ENCODE measurements around the gene FRY. TPM values are rescaled to one million over a fixed set of nuclear protein-coding genes. Genes with fewer than 3 reads are reported as not detected.

The FRY gene
- total RNA-seq, 2 donors from 2014 or later, result 122 to 165 TPM

DNA sequence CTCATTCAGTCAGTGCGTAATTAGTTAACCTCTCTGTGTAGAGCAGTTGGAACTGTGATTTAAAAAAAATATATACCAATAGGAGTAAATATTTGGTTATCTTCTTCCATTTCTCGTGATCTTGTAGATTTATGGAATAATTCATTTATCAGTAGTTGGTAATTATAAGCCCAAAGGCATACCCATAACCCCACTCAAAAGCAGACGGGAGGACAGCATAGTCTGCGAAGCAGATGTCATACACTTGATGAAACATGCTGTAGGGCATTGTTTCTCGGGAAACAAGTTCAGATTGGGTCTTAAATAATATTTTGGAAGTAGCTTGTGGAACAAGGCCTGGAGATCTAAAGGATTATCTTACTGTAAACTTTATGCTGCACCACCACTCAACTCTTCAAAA, 119.7 kb downstream of the FRY start:
- Histone ChIP-seq H3K27me3 (replicated peaks; ENCODE audit: insufficient read depth) (no peaks in the 10 kb centered on the region), H3K4me1 (ENCODE audit: control insufficient read depth in 1 of 2, low read depth in 2 of 2) (peaks cover 9 to 57% of the 10 kb centered on the region in 2 donors), H3K9me3 (no peaks in the 10 kb centered on the region), H3K36me3 (no peaks in the 10 kb centered on the region), H3K4me3 (no peak overlapping the region), H3K27ac (peak overlapping the region; percentile 32 to 91)
- ATAC-seq (ENCODE audit: insufficient number of reproducible peaks, low FRiP score, low read depth), result no peak
- DNase-seq (ENCODE audit: low spot score), result no peak
- TF ChIP-seq, protein P1, sequence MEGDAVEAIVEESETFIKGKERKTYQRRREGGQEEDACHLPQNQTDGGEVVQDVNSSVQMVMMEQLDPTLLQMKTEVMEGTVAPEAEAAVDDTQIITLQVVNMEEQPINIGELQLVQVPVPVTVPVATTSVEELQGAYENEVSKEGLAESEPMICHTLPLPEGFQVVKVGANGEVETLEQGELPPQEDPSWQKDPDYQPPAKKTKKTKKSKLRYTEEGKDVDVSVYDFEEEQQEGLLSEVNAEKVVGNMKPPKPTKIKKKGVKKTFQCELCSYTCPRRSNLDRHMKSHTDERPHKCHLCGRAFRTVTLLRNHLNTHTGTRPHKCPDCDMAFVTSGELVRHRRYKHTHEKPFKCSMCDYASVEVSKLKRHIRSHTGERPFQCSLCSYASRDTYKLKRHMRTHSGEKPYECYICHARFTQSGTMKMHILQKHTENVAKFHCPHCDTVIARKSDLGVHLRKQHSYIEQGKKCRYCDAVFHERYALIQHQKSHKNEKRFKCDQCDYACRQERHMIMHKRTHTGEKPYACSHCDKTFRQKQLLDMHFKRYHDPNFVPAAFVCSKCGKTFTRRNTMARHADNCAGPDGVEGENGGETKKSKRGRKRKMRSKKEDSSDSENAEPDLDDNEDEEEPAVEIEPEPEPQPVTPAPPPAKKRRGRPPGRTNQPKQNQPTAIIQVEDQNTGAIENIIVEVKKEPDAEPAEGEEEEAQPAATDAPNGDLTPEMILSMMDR (IDR thresholded peaks at IDR 0.05), result no peak

DNA sequence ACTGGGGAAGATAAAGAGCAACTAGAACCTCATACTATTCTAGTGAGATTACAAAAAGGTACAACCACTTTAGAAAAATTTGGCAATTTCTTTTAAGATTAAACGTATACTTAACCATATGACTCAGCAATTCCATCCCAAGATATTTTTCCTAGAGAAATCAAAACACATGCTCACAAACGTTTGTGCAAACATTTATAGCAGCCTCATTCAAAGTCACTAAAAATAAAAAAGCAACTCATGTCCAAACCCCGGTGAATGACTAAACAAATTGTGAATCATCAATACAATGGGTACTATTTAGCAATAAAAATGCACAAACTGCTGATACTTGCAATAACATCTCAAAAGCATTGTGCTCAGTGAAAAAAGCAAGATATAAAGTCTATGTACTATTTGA, 121.5 kb downstream of the FRY start:
- DNase-seq (ENCODE audit: low spot score), result no peak
- no peaks in the 10 kb centered on the region for H3K27me3 ChIP-seq (replicated peaks; ENCODE audit: insufficient read depth)
- ATAC-seq (ENCODE audit: insufficient number of reproducible peaks, low FRiP score, low read depth), result no peak
- peaks cover 4 to 42% of the 10 kb centered on the region in 2 donors for H3K4me1 ChIP-seq (ENCODE audit: control insufficient read depth in 1 of 2, low read depth in 2 of 2)
- H3K4me3 ChIP-seq, result no peak overlapping the region
- TF ChIP-seq, protein P1 (IDR thresholded peaks at IDR 0.05), result no peak
- peak overlapping the region in 1 of 2 donors; percentile 91 for H3K27ac ChIP-seq
- H3K36me3 ChIP-seq, result no peaks in the 10 kb centered on the region
- no peaks in the 10 kb centered on the region for H3K9me3 ChIP-seq

DNA sequence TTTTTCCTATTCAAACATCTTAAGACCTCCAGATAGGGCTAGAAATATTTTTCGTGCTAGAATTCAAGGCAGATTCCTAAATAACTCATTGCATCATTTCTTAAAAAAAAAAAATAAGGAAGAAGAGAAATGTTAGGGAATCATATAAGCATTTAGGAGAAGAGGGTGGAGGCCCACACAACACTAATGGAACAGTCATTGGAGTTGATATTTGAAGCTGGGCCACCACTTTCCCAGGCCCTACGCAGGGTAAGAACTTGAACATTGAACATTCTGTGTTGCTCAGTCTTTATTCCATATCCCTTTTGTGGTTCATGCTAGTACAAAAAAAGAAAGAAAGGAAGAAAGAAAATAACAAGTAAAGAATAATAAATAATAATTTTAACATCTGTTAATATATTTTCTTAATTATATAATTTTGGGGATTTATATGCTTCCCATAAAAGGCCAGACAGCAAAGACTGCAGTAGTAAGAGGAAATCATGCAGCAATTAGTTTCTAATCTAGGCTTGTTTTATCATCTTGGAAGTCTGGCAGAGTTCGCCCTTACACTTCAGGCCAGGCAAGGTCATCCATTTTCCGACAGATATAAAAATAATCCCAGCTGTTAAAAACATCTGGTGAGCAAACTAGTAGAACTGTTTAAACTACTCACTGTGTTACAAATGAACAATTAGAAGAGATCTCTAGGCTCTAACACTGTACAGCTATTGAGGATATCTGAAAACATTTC, 127.7 kb downstream of the FRY start:
- ATAC-seq (ENCODE audit: insufficient number of reproducible peaks, low FRiP score, low read depth), result no peak
- Histone ChIP-seq H3K27me3 (replicated peaks; ENCODE audit: insufficient read depth) (no peaks in the 10 kb centered on the region), H3K27ac (peak overlapping the region; percentile 70 to 71), H3K36me3 (peaks cover 5% of the 10 kb centered on the region), H3K4me3 (no peak overlapping the region), H3K9me3 (no peaks in the 10 kb centered on the region), H3K4me1 (ENCODE audit: control insufficient read depth in 1 of 2, low read depth in 2 of 2) (peaks cover 13 to 31% of the 10 kb centered on the region in 2 donors)
- TF ChIP-seq, protein P1 (IDR thresholded peaks at IDR 0.05), result no peak
- DNase-seq (ENCODE audit: low spot score), result no peak

DNA sequence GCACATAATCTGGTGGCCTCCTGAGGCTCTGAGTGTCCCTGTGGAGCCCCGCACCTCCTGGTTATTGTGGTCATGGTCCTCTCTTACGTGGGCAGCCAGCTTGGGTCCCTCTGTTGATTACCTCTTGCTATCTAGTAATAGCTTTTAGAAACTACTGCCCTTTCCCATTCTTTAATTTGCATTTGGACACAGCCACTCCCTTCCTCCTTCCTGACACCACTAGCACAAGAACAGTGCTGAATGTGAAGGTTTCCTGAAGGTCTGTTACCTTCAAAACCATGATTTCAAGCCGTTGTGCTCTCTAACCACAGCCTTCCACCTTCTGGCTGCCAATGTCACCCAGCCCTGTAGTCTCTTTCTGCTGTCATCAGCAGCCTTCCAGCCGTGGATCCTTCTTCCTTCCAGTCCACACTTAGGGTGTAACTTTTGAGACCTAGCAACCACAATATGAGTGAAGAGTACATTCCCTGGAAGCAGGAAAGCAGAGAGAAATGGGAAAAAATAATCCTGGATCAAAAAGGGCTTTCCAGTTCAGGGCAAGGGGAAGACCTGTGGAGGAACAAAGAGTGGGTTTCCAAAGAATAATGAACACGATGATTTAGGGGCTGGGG, 130.9 kb downstream of the FRY start:
- H3K27me3 ChIP-seq (replicated peaks; ENCODE audit: insufficient read depth), result no peaks in the 10 kb centered on the region
- H3K27ac ChIP-seq, result peak overlapping the region; percentile 18 to 69
- no peaks in the 10 kb centered on the region for H3K9me3 ChIP-seq
- TF ChIP-seq, protein P1 (IDR thresholded peaks at IDR 0.05), result no peak
- peaks cover 13 to 47% of the 10 kb centered on the region in 2 donors for H3K4me1 ChIP-seq (ENCODE audit: control insufficient read depth in 1 of 2, low read depth in 2 of 2)
- DNase-seq (ENCODE audit: low spot score) (no peak), ATAC-seq (ENCODE audit: insufficient number of reproducible peaks, low FRiP score, low read depth) (no peak)
- peaks cover 5% of the 10 kb centered on the region for H3K36me3 ChIP-seq
- H3K4me3 ChIP-seq, result no peak overlapping the region

DNA sequence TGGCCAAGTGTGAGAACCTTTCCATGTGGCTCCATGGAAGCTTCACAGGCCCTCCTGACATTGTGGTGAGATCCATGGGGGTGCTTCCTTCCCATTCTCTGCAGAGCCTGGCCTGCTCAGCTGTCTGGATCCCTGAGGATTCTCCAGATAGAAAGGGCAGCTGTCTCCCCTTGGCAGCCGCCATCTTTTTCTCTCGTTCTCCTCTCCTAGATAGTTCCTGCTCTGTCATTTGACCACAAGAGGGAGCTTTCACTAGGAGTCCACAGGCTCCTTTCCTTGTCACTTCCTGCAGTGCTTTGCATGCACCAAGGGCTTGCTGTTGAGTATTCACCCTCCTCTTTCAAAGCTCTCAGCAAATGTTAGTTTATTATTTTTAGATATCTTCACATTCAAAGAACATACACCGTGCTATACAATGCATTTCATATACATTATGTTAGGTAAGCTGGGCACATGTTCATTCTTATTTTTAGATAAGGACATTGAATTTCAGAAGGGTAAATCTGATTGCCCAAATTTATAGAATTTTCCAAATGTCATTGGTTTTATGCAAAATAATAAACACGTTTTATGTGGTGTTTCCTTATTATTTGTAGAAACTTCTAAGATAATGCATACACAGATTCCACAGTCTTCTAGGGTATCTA, 133.2 kb downstream of the FRY start:
- no peaks in the 10 kb centered on the region for H3K9me3 ChIP-seq
- H3K36me3 ChIP-seq, result peaks cover 5% of the 10 kb centered on the region
- H3K27me3 ChIP-seq (replicated peaks; ENCODE audit: insufficient read depth), result no peaks in the 10 kb centered on the region
- H3K4me3 ChIP-seq, result no peak overlapping the region
- ATAC-seq (ENCODE audit: insufficient number of reproducible peaks, low FRiP score, low read depth) (no peak), DNase-seq (ENCODE audit: low spot score) (no peak)
- H3K4me1 ChIP-seq (ENCODE audit: control insufficient read depth in 1 of 2, low read depth in 2 of 2), result peaks cover 10 to 33% of the 10 kb centered on the region in 2 donors
- H3K27ac ChIP-seq, result peak overlapping the region in 1 of 2 donors; percentile 69
- TF ChIP-seq, protein P1 (IDR thresholded peaks at IDR 0.05), result peak; percentile 10
